ENCODE results near the gene ABCC8.

DNA sequence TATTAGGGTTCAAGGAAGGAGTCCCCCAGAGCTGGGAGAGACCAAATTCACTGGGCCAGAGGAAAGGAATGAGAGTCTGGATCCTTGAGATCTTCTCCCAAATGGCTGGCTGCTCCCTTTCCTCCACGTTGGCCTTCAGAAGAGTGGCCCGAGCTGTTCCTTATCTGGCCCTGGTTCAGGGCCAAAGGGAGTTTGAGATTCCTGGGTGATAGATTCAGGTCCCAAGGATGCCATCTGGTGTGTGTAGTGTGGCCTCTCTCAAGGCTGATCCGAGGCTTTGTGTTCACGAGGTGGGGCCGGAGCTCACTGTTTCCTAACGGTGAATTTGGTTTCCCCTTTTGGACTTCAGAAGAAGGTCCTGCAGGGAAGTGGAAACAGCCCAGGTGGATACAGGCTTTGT, 17.4 kb upstream of the ABCC8 start:
- TF ChIP-seq CTCF (conservative IDR thresholded peaks at IDR 0.05) = no peak
- no peak for TF ChIP-seq EZH2 (IDR thresholded peaks at IDR 0.05; ENCODE audit: low read depth)
